HUDEP-2 (cell line): ENCODE measurements around the gene HINT1.
"Not testable (repeated sequence)": the region's sequence is repeated elsewhere in the genome, so short reads cannot be mapped to it uniquely, and the experiment has no call there.

Source experiments
- DNase-seq, 76 experiments: peaks; one replicate each; lab custom pipeline; 2025; ENCODE audit not compliant: unreplicated experiment in 76 of 76; lab: John Stamatoyannopoulos, UW

The HINT1 gene

GRCh38 chr5:131165119-131165727 is at the start of gene HINT1:
Gene HINT1 (minus strand): TSS chr5:131165256. CDS start chr5:131165205, 51 bp downstream.
- DNase-seq: peak in 74 of 76 experiments; percentile 32 to 92 (median 84)

GRCh38 chr5:131214609-131215227 is 49.7 kb upstream of the HINT1 start:
- DNase-seq: no peak

GRCh38 chr5:131212471-131213021 is 47.5 kb upstream of the HINT1 start:
- no peak for DNase-seq

DNA sequence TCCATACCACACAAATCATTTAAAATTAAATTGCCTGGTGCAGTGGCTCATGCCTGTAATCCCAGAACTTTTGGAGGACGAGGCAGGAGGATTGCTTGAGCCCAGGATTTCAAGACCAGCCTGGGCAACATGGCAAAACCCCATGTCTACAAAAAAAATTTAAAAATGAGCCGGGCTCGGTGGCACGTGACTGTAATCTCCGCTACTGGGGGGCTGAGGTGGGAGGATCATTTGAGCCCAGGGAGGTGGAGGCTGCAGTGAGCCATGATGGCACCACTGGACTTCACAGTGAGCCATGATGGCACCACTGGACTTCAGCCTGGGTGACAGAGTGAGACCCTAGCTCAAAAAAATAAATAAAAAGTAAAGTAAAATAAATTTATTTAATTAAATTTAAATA is 46.6 kb upstream of the HINT1 start:
- DNase-seq: no peak

DNA sequence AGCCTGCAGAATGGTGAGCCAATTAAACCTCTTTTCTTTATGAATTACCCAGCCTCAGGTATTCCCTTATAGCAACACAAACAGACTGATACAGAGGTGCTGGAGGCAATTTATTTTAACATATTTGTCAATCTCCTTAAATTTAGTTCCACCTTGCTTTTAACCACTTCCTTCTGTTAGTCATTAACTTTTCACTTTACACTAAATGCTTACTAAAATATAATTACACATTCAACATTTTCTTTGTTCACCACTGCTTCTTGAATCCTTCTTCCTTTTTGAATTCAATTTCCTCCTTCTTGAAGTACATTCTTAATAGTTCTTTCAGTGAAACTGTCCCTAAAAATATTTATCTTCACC is 45.1 kb upstream of the HINT1 start:
- no peak for DNase-seq

GRCh38 chr5:131209506-131210150 is 44.6 kb upstream of the HINT1 start:
- DNase-seq: no peak

- DNase-seq: no peak
Measured at GRCh38 chr5:131209175-131209505, 44.1 kb upstream of the HINT1 start.

GRCh38 chr5:131206772-131207171 is 41.7 kb upstream of the HINT1 start:
- peak in 1 of 76 experiments; percentile 2 for DNase-seq

GRCh38 chr5:131206061-131206460 is 41.0 kb upstream of the HINT1 start:
- no peak for DNase-seq

GRCh38 chr5:131204964-131205363 is 39.9 kb upstream of the HINT1 start:
- DNase-seq: no peak

DNA sequence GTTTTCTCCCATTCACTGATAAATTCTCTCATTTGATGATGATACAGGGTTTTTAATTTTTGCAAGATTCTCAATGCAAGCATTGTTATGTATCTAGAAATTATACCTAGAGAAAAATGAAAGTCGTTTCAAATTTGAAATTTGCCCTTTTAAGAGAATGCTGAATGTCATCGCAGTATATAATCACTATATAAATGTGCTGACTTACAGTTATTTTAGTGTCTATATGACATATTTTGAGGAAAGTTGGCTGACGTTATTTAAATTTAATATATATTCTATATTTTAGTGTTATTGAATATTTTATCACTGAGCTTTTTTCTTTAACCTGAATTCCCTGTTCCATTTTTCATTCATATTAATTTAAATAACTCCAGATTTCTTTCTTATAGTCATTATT is 35.5 kb upstream of the HINT1 start:
- no peak for DNase-seq

GRCh38 chr5:131198625-131199024 is 33.6 kb upstream of the HINT1 start:
- DNase-seq: no peak

GRCh38 chr5:131196331-131196730 is 31.3 kb upstream of the HINT1 start:
- DNase-seq: no peak

- no peak for DNase-seq
Measured at GRCh38 chr5:131195696-131196095, 30.6 kb upstream of the HINT1 start.

DNA sequence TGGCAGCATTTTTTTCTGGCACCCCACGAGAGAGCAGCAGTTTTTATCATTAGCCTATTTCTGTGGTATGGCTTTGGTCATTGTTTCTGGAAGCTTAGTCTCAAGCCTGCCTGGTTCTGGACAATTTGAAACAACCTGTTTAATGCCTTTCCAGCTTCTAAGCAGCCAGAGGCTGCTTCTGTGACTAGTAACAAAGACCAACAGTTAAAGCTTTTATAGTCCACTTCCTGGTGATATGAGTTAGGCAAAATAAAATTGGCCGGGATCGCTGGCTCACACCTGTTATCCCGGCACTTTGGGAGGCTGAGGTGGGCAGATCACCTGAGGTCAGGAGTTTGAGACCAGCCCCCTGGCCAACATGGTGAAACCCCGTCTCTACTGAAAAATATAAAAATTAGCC is 29.7 kb upstream of the HINT1 start:
- no peak for DNase-seq

DNA sequence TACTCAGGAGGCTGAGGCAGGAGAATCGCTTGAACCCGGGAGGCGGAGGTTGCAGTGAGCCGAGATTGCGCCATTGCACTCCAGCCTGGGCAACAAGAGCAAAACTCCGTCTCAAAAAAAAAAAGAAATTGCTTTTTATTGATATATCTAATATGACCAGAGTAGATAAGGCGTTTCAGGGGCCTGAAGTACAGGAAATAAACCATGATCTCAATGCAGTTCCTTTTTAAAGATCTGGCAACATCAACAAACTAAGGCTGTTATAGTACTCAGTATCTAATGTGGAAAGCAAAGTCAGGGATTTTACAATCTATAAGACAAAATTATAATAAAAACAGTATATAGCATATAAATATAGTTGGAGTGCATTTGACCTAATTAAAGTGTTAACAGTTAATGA is 28.8 kb upstream of the HINT1 start:
- DNase-seq: not testable (repeated sequence)

DNA sequence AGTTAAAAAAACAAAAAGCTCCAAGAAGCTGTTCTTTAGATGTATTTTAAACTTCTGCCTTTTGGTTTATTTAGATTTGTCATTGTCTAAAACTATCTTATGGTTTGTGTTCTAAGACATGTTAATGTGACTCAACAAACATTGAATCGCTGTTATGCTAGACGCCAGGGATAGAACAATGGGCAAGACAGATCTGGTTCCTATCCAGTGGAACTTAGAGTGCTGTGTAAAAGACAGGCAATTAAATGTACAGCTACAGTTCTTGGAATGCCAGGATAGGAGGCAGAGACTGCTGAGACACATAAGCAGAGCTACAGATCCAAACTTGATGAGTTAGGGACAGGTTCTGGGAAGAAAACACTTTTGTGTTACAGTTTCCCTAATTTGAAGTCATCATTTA is 28.1 kb upstream of the HINT1 start:
- DNase-seq: no peak

DNA sequence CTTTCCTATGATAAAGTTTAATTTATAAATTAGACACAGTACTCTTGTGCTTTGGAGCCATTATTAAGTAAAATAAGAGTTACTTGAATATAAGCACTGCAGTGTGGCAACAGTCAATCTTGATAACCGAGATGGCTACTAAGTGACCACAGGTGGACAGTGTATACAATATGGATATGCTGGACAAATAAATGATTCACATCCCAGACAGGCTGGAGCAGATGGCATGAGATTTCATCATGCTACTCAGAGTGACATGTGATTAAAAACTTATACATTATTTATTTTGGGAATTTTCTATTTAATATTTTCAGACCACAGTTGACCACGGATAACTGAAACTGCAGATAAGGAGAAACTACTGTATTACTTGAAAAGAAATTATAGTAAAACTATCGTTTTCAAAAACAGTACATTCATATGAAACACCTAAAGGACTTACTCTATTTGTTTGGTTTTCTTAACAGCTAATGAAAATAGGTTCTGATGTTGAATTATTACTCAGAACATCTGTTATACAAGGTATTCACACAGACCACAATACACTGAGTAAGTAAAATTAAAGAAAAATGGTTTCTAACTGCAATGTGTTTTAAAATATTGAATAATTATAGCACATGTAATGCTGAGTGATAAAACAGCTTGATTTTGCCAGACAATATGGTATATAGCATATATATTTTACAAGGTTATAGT is 21.7 kb upstream of the HINT1 start:
- DNase-seq: no peak

DNA sequence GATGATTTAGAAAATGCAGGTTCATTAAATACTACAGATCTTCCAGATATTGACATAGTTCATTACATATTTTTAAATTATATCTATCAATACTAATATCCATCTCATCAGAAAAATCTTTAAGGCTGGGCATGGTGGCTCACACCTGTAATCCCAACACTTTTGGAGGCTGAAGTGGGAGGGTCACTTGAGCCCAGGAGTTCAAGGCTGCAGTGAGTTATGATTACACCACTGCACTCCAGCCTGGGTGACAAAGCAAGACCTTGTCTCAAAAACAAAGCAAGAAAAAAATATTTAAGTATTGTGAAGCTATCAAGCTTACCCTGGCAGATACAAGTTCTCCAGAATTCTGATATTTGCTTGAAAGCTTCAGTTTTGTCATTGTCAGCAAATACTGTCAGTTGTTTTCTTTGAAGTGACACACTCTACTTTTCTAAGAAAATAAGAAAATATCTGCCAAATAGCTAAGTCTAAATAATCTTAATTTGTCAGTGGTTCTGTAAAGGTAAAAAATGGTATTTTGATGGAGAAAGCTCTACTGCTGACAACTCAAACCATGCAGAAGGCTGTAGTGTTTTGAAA is 20.6 kb upstream of the HINT1 start:
- no peak for DNase-seq

DNA sequence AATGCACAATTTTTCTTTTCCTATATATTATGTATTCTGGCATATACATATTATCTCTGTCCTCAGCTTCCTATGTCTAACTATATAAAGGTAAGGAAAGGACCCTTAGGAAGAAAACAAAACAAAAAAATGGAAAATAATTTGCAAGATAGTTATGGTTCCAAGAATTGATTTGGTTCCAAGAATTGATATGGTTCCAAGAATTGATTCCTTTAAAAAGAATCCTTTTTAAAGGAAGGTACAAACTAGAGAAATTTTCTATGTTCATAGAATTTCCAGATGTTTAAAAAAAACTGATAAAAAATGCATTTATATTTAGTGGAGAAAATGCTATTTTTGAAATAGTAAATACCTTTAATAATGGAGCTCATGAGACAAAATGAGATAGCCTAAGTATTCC is 17.8 kb upstream of the HINT1 start:
- DNase-seq: peak in 5 of 76 experiments; percentile 4 to 55 (median 15)

- DNase-seq: peak in 26 of 76 experiments; percentile 9 to 78 (median 34)
Measured at GRCh38 chr5:131180407-131180806, 15.4 kb upstream of the HINT1 start.
